ENCODE measurements around the gene OR2AJ1.

OR2AJ1 gene

DNA sequence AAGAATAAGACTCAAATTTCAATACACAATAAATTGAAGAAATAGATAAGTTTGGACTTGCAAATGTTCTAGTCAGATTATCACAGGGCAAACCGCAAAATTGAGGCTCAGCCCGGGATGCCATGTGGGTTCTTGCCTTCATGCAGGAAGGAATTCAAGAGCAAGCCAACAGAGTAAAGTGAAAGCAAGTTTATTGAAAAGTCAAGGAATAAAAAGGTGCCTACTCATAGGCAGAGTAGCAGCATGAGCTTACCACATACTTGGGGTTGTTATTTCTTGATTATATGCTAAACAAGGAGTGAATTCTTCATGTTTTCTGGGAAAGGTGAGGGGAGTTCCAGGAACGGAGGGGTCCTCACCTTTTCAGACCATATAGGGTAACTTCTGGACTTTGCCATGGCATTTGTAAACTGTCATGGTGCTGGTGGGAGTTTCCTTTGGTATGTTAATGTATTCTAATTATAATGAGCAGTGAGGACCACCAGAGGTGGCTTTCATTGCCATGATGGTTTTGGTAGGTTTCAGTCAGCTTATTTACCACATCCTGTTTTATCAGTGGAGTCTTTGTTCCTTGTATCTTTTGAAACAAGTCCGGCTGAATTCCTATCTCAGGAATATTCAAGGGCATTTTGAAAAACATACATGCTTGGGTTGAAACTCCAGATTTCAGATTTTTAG lies 38.4 kb downstream of the OR2AJ1 start:
- DNase-seq, result no peak

DNA sequence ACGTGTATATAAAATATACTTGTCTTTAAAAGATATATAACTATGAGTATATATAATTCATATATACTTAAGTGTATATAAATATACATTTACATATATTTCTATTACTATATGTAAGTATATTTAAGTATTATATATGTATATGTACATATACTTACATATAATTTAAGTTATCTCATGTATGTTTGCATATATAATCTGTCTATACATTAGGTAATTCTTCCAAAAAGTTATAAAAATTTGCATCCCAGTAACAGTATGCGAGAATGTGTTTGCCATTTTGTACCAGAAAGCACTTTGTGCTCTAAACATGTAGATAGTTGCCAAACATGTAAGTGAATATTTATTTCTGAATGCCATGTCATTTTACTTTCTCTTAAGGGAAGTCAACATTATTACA lies 40.2 kb downstream of the OR2AJ1 start, which contains the start of gene OR2AK2:
Gene OR2AK2 (plus strand): TSS at position 301 of the 400 bp plus-strand sequence. CDS start 144 bp downstream, outside the sequence.
- DNase-seq, result no peak

DNA sequence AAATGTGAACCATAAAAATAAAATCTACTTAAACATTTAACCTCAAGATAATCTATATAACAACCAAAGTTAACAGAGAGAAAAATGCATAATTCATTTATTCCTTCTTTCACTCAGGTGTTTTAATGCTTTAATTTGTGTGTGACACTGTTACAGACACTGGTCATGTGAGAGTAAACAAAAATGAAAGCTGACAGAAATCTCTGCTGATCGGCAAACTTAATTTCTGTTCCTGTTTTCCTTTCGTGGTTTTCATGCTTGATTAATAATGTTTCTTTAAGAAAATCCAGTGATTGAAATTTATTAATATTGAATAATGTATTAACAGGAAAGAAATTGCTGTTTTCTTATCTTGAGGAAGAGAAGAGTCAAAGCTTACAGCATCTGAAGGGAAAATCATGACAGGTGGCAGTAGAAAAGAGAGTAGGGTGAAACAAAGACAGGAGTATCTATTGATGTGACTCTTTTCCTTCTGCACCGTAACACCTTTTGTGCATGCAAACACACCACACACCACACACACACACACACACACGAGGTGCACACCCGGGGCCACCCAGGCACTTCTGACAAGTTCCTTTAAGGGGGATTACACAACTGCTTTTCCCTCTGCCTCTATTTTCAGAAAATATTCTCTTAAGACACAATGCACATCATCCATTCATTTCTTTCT lies 42.0 kb downstream of the OR2AJ1 start:
- DNase-seq, result no peak

All from SHP77 treated with DMSO at 0.1 percent for 48 hours (cell line).